GM12892 (cell line): Measurements from ENCODE around the gene C3orf85.

Source experiments
- POLR2A ChIP-seq: IDR thresholded peaks from 2 replicates; pipeline ENCODE4 v1.6.1; 2011; ENCODE audit warnings: low read depth, low read length, control low read depth
- POLR2AphosphoS5 ChIP-seq: IDR thresholded peaks from 2 replicates; pipeline ENCODE4 v1.6.1; 2011; ENCODE audit warnings: low read depth, low read length, control low read depth

DNA sequence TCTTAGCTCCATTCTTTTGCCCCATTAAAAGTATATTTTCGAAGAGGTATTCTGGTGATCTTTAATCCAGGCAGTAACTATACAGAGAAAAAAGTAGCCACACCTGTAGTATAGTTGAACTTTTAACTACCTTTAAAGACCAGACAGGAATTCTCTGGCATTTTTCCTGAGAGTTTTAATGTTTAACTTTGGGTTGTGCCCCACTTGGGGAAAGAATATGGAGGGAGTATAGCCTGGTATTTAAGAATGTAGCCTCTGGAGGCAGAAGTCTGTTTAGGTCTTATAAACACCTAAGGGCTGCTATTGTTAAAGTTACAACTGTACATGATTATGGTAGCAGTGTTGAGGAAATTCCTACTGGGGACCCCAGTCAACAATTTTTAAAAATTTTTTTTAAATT, 19.3 kb downstream of the C3orf85 start:
- no peak for TF ChIP-seq POLR2AphosphoS5
- TF ChIP-seq POLR2A, result no peak
